Uterus (tissue), 2 donors: Measurements from ENCODE around the gene MSI2.

Experiments
- CTCF ChIP-seq, 4 experiments: fragments of 200-600 bp in 2 of 4; fragments of 450-650 bp in 2 of 4; sonication (generic) in 2 of 4; IDR thresholded peaks; one replicate each; pipeline ENCODE4 v1.5.1; 2016 to 2019; ENCODE audit warnings: antibody characterized with exemption in 4 of 4, mild to moderate bottlenecking in 2 of 4, moderate library complexity in 1 of 4
- POLR2A ChIP-seq, 2 donors: fragments of 450-650 bp; IDR thresholded peaks; one replicate each; pipeline ENCODE4 v1.6.1; 2016; ENCODE audit warnings: antibody characterized with exemption in 2 of 2, mild to moderate bottlenecking in 1 of 2, moderate library complexity in 1 of 2

- TF ChIP-seq POLR2A (IDR thresholded peaks at IDR 0.05) (no peak), CTCF (IDR thresholded peaks at IDR 0.05) (no peak)
Measured at GRCh38 chr17:57478478-57479250, 222.3 kb downstream of the MSI2 start.
